Neural cell (in vitro differentiated cells): ENCODE results near the gene HIVEP1.

ENCODE experiments used
- CTCF ChIP-seq: fragments of 450-650 bp; IDR thresholded peaks from 2 replicates; pipeline ENCODE4 v1.5.1; 2014; ENCODE audit warnings: antibody characterized with exemption, mild to moderate bottlenecking, moderate library complexity; ENCODE audit not compliant: poor library complexity, severe bottlenecking
- EP300 ChIP-seq: fragments of 450-650 bp; conservative IDR thresholded peaks from 2 replicates; pipeline ENCODE4 v1.6.1; 2014; ENCODE audit warnings: antibody characterized with exemption, mild to moderate bottlenecking, moderate library complexity; ENCODE audit not compliant: poor library complexity, severe bottlenecking
- EZH2 ChIP-seq: fragments of 200-600, 300-800 bp; shearing (Covaris generic), sonication (generic); IDR thresholded peaks from 2 replicates; pipeline ENCODE4 v1.6.1; 2014; ENCODE audit warnings: antibody characterized with exemption, low read length, borderline replicate concordance, mild to moderate bottlenecking; ENCODE audit not compliant: insufficient read depth, poor library complexity, severe bottlenecking
- POLR2AphosphoS5 ChIP-seq: IDR thresholded peaks from 2 replicates; pipeline ENCODE4 v1.6.1; 2012
- RAD21 ChIP-seq: fragments of 450-650 bp; conservative IDR thresholded peaks from 2 replicates; pipeline ENCODE4 v1.6.1; 2014; ENCODE audit warnings: antibody characterized with exemption, mild to moderate bottlenecking, moderate library complexity
- REST ChIP-seq: IDR thresholded peaks from 2 replicates; pipeline ENCODE4 v1.6.1; 2012; ENCODE audit warnings: borderline replicate concordance
- SMC3 ChIP-seq: fragments of 450-650 bp; conservative IDR thresholded peaks from 2 replicates; pipeline ENCODE4 v1.6.1; 2014; ENCODE audit warnings: antibody characterized with exemption, mild to moderate bottlenecking, moderate library complexity; ENCODE audit not compliant: poor library complexity
- TAF1 ChIP-seq: IDR thresholded peaks from 2 replicates; pipeline ENCODE4 v1.6.1; 2012; ENCODE audit warnings: low read depth

GRCh38 chr6:12138381-12138780 lies 126.3 kb downstream of the HIVEP1 start:
- no peak for TF ChIP-seq CTCF
- TF ChIP-seq POLR2AphosphoS5, result no peak
- TF ChIP-seq EP300, result no peak
- no peak for TF ChIP-seq REST
- TF ChIP-seq TAF1, result no peak
- no peak for TF ChIP-seq EZH2
- TF ChIP-seq RAD21, result no peak
- TF ChIP-seq SMC3, result no peak
